ENCODE results near the gene TMEM126A. TPM values are rescaled to one million over a fixed set of nuclear protein-coding genes. Genes with fewer than 3 reads are reported as not detected.

Gene TMEM126A
- total RNA-seq, 1 donor from 2014 or later: 15.0 TPM

DNA sequence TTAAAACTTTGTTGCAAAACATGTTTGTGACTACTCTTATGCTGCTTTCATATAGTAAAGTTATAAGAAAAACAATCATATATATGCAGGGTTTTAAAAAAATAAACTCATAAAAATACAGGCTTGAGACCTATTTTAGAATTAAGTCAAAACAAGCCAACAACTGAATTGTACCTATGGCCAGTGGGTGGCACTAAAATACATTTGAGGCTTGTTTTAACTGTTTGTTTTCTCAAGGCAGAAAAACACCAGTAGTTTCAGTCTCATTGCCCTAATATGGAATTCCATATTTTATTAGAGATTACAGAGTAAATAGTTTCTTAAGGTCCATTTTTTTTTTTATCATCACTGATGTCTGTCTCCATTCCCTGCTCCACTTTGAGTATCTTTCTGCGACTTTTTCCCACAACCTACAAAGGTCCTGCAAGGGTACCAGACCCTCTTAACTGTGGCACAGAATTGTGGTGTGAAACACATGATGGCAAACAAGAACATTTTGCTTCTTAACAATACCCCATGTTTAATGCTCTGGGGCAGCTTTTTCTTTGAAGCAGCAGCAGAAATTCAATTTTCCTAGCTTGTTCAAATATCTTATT, 46.7 kb downstream of the TMEM126A start:
- intact Hi-C loops (cut with DNase I): no loop called here
- H3K4me3 ChIP-seq: no peak overlapping the region
- no peaks in the 10 kb centered on the region for H3K9me3 ChIP-seq
- TF ChIP-seq POLR2A (IDR thresholded peaks at IDR 0.05): no peak
- no peak for TF ChIP-seq POLR2AphosphoS5 (IDR thresholded peaks at IDR 0.05; ENCODE audit: insufficient read depth in 1 of 2, low read depth in 1 of 2)
- TF ChIP-seq, protein P1, sequence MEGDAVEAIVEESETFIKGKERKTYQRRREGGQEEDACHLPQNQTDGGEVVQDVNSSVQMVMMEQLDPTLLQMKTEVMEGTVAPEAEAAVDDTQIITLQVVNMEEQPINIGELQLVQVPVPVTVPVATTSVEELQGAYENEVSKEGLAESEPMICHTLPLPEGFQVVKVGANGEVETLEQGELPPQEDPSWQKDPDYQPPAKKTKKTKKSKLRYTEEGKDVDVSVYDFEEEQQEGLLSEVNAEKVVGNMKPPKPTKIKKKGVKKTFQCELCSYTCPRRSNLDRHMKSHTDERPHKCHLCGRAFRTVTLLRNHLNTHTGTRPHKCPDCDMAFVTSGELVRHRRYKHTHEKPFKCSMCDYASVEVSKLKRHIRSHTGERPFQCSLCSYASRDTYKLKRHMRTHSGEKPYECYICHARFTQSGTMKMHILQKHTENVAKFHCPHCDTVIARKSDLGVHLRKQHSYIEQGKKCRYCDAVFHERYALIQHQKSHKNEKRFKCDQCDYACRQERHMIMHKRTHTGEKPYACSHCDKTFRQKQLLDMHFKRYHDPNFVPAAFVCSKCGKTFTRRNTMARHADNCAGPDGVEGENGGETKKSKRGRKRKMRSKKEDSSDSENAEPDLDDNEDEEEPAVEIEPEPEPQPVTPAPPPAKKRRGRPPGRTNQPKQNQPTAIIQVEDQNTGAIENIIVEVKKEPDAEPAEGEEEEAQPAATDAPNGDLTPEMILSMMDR (IDR thresholded peaks at IDR 0.05): peak in 2 of 3 experiments; percentile 20 to 28
- DNase-seq (ENCODE audit: extremely low spot score in 2 of 2): no peak
- no peaks in the 10 kb centered on the region for H3K4me1 ChIP-seq
- no peaks in the 10 kb centered on the region for H3K27me3 ChIP-seq
- H3K27ac ChIP-seq: no peak overlapping the region
- H3K36me3 ChIP-seq: no peaks in the 10 kb centered on the region

DNA sequence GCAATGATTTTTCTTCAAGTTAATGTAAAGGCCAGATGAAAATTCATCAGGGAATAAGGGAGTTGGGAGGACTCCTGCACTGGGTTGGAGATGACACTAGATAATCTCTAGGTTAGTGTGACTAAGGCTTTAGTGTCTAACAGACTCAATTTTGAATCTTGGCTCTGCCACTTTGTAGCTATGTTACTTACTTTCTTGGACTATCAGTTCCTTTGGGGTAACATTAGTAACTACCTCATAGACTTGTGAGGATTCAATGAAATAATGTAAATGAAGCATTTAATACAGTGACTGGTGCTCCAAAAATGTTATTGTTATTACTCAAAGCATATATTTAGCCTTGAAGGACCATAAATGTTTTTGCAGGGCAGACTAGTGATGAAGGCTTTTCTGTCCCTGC, 47.8 kb downstream of the TMEM126A start:
- intact Hi-C loops (cut with DNase I): no loop called here
- DNase-seq (ENCODE audit: extremely low spot score in 2 of 2): no peak

DNA sequence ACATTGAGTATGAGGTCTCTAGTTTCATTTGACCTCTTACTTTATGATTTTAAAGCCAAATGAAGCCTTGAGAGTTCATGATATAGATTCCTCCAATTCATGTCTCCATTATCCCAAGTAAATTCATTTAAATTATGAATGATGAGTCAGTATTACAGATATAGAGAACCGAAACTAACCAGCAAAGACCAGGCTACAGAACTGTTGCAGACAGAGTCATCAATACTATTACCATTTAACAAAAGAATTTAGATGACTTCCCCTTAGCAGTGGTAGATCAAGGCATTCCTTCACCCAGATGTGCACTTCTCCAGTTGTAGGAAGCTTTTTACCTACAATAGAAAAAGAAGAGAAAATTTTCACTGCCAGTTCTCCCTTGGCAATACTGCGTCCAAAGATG, 50.0 kb downstream of the TMEM126A start:
- Histone ChIP-seq H3K27me3 (no peaks in the 10 kb centered on the region), H3K9me3 (no peaks in the 10 kb centered on the region), H3K27ac (no peak overlapping the region), H3K36me3 (no peaks in the 10 kb centered on the region), H3K4me1 (no peaks in the 10 kb centered on the region), H3K4me3 (no peak overlapping the region)
- intact Hi-C loops (cut with DNase I): no loop called here
- DNase-seq (ENCODE audit: extremely low spot score in 2 of 2): no peak
- TF ChIP-seq, protein P1 (IDR thresholded peaks at IDR 0.05): no peak
- no peak for TF ChIP-seq POLR2A (IDR thresholded peaks at IDR 0.05)
- no peak for TF ChIP-seq POLR2AphosphoS5 (IDR thresholded peaks at IDR 0.05; ENCODE audit: insufficient read depth in 1 of 2, low read depth in 1 of 2)

More for the DNA sequence above, 47.8 kb downstream of the TMEM126A start:
- Histone ChIP-seq H3K27me3 (no peaks in the 10 kb centered on the region), H3K9me3 (no peaks in the 10 kb centered on the region), H3K4me3 (no peak overlapping the region), H3K27ac (no peak overlapping the region), H3K36me3 (no peaks in the 10 kb centered on the region), H3K4me1 (no peaks in the 10 kb centered on the region)
- TF ChIP-seq POLR2AphosphoS5 (IDR thresholded peaks at IDR 0.05; ENCODE audit: insufficient read depth in 1 of 2, low read depth in 1 of 2): no peak
- TF ChIP-seq, protein P1 (IDR thresholded peaks at IDR 0.05): no peak
- TF ChIP-seq POLR2A (IDR thresholded peaks at IDR 0.05): no peak

DNA sequence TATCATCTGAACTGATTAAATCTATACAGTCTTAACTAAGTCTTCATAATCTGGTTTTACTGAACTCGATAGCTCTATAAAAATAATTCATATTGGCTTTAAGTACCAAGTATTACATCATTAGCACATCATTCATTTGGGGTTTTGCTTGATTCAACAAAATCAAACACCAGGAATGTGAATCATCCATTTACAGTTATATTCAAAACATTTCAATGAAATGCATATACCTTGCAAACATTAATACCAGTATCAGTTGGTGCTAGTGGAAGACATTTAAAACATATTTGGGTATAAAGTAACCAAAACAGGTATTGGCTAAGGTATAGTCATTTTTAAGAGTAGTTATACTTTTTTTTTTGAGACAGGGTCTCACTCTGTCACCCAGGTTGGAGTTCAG, 50.4 kb downstream of the TMEM126A start:
- H3K36me3 ChIP-seq: no peaks in the 10 kb centered on the region
- TF ChIP-seq, protein P1 (IDR thresholded peaks at IDR 0.05): no peak
- no peak for TF ChIP-seq POLR2A (IDR thresholded peaks at IDR 0.05)
- no peak for TF ChIP-seq POLR2AphosphoS5 (IDR thresholded peaks at IDR 0.05; ENCODE audit: insufficient read depth in 1 of 2, low read depth in 1 of 2)
- intact Hi-C loops (cut with DNase I): no loop called here
- no peaks in the 10 kb centered on the region for H3K27me3 ChIP-seq
- H3K27ac ChIP-seq: no peak overlapping the region
- DNase-seq (ENCODE audit: extremely low spot score in 2 of 2): no peak
- no peaks in the 10 kb centered on the region for H3K9me3 ChIP-seq
- H3K4me3 ChIP-seq: no peak overlapping the region
- no peaks in the 10 kb centered on the region for H3K4me1 ChIP-seq

DNA sequence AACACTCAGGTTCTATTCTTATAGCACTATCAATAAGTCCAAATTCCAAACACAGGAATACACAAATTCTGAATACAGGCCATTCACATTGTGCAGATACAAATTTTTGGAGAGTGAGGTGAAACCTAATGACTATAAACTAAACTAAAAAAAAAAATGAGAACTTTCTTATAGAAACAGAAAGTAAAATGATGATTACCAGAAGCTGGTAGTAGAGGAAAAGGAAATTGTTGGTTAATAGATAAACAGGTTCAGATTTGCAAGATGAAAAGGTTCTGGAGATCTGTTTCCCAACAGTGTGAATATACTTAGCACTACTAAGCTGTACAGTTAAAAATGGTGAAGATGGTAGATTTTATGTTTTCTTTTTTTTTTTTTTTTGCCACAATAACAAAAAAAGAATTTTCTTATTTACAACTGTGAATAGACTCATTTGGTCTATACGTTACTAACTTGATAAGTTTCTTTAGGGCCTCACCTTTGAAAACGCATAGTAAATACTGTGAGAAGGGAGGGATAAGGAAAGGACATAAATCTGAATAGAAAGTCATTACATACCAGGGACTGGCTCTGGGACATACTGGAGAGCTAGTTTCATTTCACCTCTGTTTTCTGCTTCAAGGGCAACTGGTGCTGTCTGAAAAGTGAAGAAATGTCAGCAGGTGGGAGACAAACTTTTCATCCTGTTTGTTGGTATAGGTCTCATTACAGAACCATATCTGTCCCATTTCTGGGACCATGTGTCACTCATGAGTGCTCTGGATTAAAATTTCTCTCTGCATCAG, 52.4 kb downstream of the TMEM126A start:
- no peaks in the 10 kb centered on the region for H3K27me3 ChIP-seq
- H3K4me1 ChIP-seq: no peaks in the 10 kb centered on the region
- no peak overlapping the region for H3K4me3 ChIP-seq
- no peak overlapping the region for H3K27ac ChIP-seq
- DNase-seq (ENCODE audit: extremely low spot score in 2 of 2): no peak
- intact Hi-C loops (cut with DNase I): no loop called here
- H3K9me3 ChIP-seq: no peaks in the 10 kb centered on the region
- no peaks in the 10 kb centered on the region for H3K36me3 ChIP-seq
- TF ChIP-seq, protein P1 (IDR thresholded peaks at IDR 0.05): no peak
- TF ChIP-seq POLR2AphosphoS5 (IDR thresholded peaks at IDR 0.05; ENCODE audit: insufficient read depth in 1 of 2, low read depth in 1 of 2) (no peak), POLR2A (IDR thresholded peaks at IDR 0.05) (no peak)
